GM12874 (cell line): ENCODE results near the gene FBXO15.

ENCODE experiments used
- CTCF ChIP-seq: IDR thresholded peaks from 2 replicates; pipeline ENCODE4 v1.5.1; 2011; ENCODE audit warnings: low read depth, mild to moderate bottlenecking, control low read depth, low read length, moderate library complexity; ENCODE audit not compliant: insufficient read depth

FBXO15 gene

GRCh38 chr18:74153377-74153776 is 5.7 kb upstream of the FBXO15 start:
- no peak for TF ChIP-seq CTCF

GRCh38 chr18:74152857-74153256 is 5.2 kb upstream of the FBXO15 start:
- TF ChIP-seq CTCF, result no peak; the same call in 1 of the 2 replicates

GRCh38 chr18:74152270-74152669 is 4.6 kb upstream of the FBXO15 start:
- no peak for TF ChIP-seq CTCF

GRCh38 chr18:74149878-74150277 is 2.2 kb upstream of the FBXO15 start:
- no peak for TF ChIP-seq CTCF

GRCh38 chr18:74148543-74149070 is 973 bp upstream of the FBXO15 start:
- TF ChIP-seq CTCF, result no peak

GRCh38 chr18:74147491-74147778 is 199 bp downstream of the FBXO15 start:
- 0 out of 2 replicates have a peak, but pooled peaks have one; percentile 9 for TF ChIP-seq CTCF

- TF ChIP-seq CTCF, result no peak
These were observed 878 bp downstream of the FBXO15 start for GRCh38 chr18:74146756-74147155.

- TF ChIP-seq CTCF, result no peak
These were observed 5.4 kb downstream of the FBXO15 start for GRCh38 chr18:74142252-74142651.
